Right ventricle myocardium inferior (tissue), 1 donor: ENCODE measurements around the gene CHD2. TPM values are rescaled to one million over a fixed set of nuclear protein-coding genes. Genes with fewer than 3 reads are reported as not detected.

Source experiments
- microRNA-seq: library from miRNA; unstranded; fragments of <30 nt; microRNA quantifications from one replicate; pipeline ENCODE4 v1.2.0, GENCODE V29; 2020
- total RNA-seq: library from RNA; stranded (reverse); fragmentation: NEBNext Ultra II Directional; extraction: Animal tissue kit (Norgen Biotek cat#: 25700); gene quantifications from one replicate; pipeline ENCODE4 v1.2.1, GENCODE V29; 2021
- donor health status: DM: no; HTN: yes; CAD: no; lungs with severe emphysema.

The CHD2 gene
- total RNA-seq, 1 donor from 2014 or later: 45.9 TPM

Small RNA genes lying within 50 kb of the gene (microRNA-seq; reads per million reads assigned to microRNA genes)
- gene MIR3175: not detected

Other genes starting within 250 kb of the CHD2 start
- gene FAM174B, start 244.5 kb upstream of the CHD2 start, total RNA-seq: 13.0 TPM
- gene RGMA, start 188.9 kb downstream of the CHD2 start, total RNA-seq: 35.2 TPM